B cell (primary cell): Measurements from ENCODE around the gene RBX1. TPM values are rescaled to one million over a fixed set of nuclear protein-coding genes. Genes with fewer than 3 reads are reported as not detected.

ENCODE experiments used
- ATAC-seq: fragments of 200-7000 bp; cut with Tn5 transposase; one replicate; pipeline ENCODE4 v1.10.0; 2021; ENCODE audit warnings: low read depth, mild to moderate bottlenecking, moderate number of reproducible peaks, moderate library complexity
- CTCF ChIA-PET: fragments of 350-600 bp; sonication (Branson Sonifier 250); formaldehyde crosslinking; loops from one replicate; lab custom pipeline; 2021; ENCODE audit warnings: antibody characterized with exemption, inconsistent platforms; lab: Charles Lee
- POLR2A ChIA-PET: fragments of 350-600 bp; sonication (Branson Sonifier 250); formaldehyde crosslinking; loops from one replicate; lab custom pipeline; 2021; ENCODE audit warnings: antibody characterized with exemption; lab: Charles Lee
- DNase-seq: peaks from one replicate; pipeline ENCODE4 v3.0.0; 2013
- H2AFZ ChIP-seq: 2 replicates; pipeline ENCODE4 v1.6.1; 2012; ENCODE audit warnings: mild to moderate bottlenecking, low read depth, low read length; ENCODE audit not compliant: insufficient read depth, poor library complexity, severe bottlenecking
- H3K27ac ChIP-seq, 2 donors: 1 replicate in 1 of 2; 2 replicates in 1 of 2; pipeline ENCODE4 v1.5.1; 2012 to 2013; ENCODE audit warnings: low read length in 2 of 2, mild to moderate bottlenecking in 2 of 2, moderate library complexity in 1 of 2
- H3K27me3 ChIP-seq, 4 experiments: fragments of 200-600 bp in 1 of 4; sonication (generic) in 1 of 4; replicated peaks in 1 of 4; 1 replicate in 2 of 4; 2 replicates in 2 of 4; pipeline versions ENCODE4 v1.6.1 to v1.7.0; 2013 to 2016; ENCODE audit warnings: low read length in 3 of 4, mild to moderate bottlenecking in 2 of 4, mixed read lengths in 1 of 4, moderate library complexity in 1 of 4; ENCODE audit not compliant: insufficient read depth in 4 of 4, control insufficient read depth in 3 of 4; ENCODE audit errors: control extremely low read depth in 1 of 4
- H3K36me3 ChIP-seq, 2 experiments: replicated peaks in 1 of 2; 1 replicate in 1 of 2; 2 replicates in 1 of 2; pipeline versions ENCODE4 v1.6.1 to v1.7.1; 2013; ENCODE audit warnings: low read length in 1 of 2; ENCODE audit not compliant: insufficient read depth in 2 of 2, control insufficient read depth in 1 of 2; ENCODE audit errors: control extremely low read depth in 1 of 2, extremely low read depth in 1 of 2
- H3K4me1 ChIP-seq, 2 donors: fragments of 200-600 bp in 1 of 2; sonication (generic) in 1 of 2; 1 replicate in 1 of 2; 2 replicates in 1 of 2; pipeline versions ENCODE4 v1.5.1 to v1.6.1; 2013 to 2017; ENCODE audit warnings: low read length in 2 of 2; ENCODE audit not compliant: control insufficient read depth in 2 of 2, insufficient read depth in 2 of 2
- H3K4me2 ChIP-seq: replicated peaks from 2 replicates; pipeline ENCODE3; 2012; ENCODE audit warnings: mild to moderate bottlenecking, low read depth, low read length; ENCODE audit not compliant: poor library complexity, severe bottlenecking
- H3K4me3 ChIP-seq, 5 experiments: fragments of 200-600 bp in 1 of 5; sonication (generic) in 1 of 5; 1 replicate in 3 of 5; 2 replicates in 2 of 5; pipeline versions ENCODE4 v1.5.1 to v1.7.0; 2011 to 2016; ENCODE audit warnings: low read length in 4 of 5, mild to moderate bottlenecking in 4 of 5, low read depth in 2 of 5, control low read depth in 1 of 5, moderate library complexity in 1 of 5; ENCODE audit not compliant: insufficient read depth in 1 of 5; ENCODE audit errors: control extremely low read depth in 1 of 5, extremely low read depth in 1 of 5
- H3K79me2 ChIP-seq: fragments of 200-600 bp; sonication (generic); one replicate; pipeline ENCODE4 v1.6.0; 2016; ENCODE audit warnings: low read length; ENCODE audit not compliant: control insufficient read depth, insufficient read depth
- H3K9ac ChIP-seq: fragments of 200-600 bp; sonication (generic); 2 replicates; pipeline ENCODE4 v1.6.1; 2017; ENCODE audit warnings: mild to moderate bottlenecking, low read length, moderate library complexity
- H3K9me3 ChIP-seq, 3 donors: one replicate each; pipeline versions ENCODE4 v1.6.1 to v1.7.1; 2013; ENCODE audit warnings: low read length in 2 of 3; ENCODE audit not compliant: control insufficient read depth in 2 of 3, insufficient read depth in 1 of 3; ENCODE audit errors: control extremely low read depth in 1 of 3
- H4K20me1 ChIP-seq: 2 replicates; pipeline ENCODE4 v1.6.0; 2012; ENCODE audit warnings: mild to moderate bottlenecking, low read length; ENCODE audit not compliant: insufficient read depth, control insufficient read depth, poor library complexity, severe bottlenecking
- H3K27ac Mint-ChIP-seq: one replicate; pipeline ENCODE4 v1.8.0; 2021; ENCODE audit warnings: mixed read lengths
- H3K27me3 Mint-ChIP-seq: one replicate; pipeline ENCODE4 v1.8.0; 2021; ENCODE audit warnings: mixed read lengths
- H3K4me1 Mint-ChIP-seq: one replicate; pipeline ENCODE4 v1.8.0; 2021; ENCODE audit warnings: mixed read lengths
- H3K4me3 Mint-ChIP-seq: one replicate; pipeline ENCODE4 v1.8.0; 2021; ENCODE audit warnings: mixed read lengths
- H3K9me3 Mint-ChIP-seq: one replicate; pipeline ENCODE4 v1.8.0; 2022; ENCODE audit warnings: mixed read lengths; ENCODE audit not compliant: insufficient read depth
- CTCF ChIP-seq: fragments of 200-600 bp; IDR thresholded peaks from one replicate; pipeline ENCODE4 v1.8.0; 2022; ENCODE audit warnings: antibody characterized with exemption, mild to moderate bottlenecking
- EZH2 ChIP-seq: IDR thresholded peaks from 2 replicates; pipeline ENCODE4 v1.6.1; 2012; ENCODE audit warnings: borderline replicate concordance, low read depth, mild to moderate bottlenecking, moderate library complexity, low read length; ENCODE audit not compliant: insufficient read depth, poor library complexity, severe bottlenecking
- WGBS: methylation state at CpG from one replicate; pipeline ENCODE4 v1.1.5; 2013; ENCODE audit warnings: missing lambda C conversion rate; ENCODE audit not compliant: insufficient coverage; 5-methylcytosine and 5-hydroxymethylcytosine counted together
- intact Hi-C: fragments of 100-400 bp; cut with micrococcal nuclease; formaldehyde crosslinking; loops from one replicate; pipeline ENCODE4 v1.10.0; 2022
- polyA plus RNA-seq: library from polyadenylated mRNA; depleted of rRNA; stranded (reverse); fragments of >200 nt; gene quantifications from 2 replicates; pipeline ENCODE4 v1.2.3, GENCODE V29; 2012
- total RNA-seq, 2 donors: library from RNA; stranded (reverse); fragments of 120-200 nt in 1 of 2; gene quantifications; 1 replicate in 1 of 2; 2 replicates in 1 of 2; pipeline versions ENCODE4 v1.2.3 to v1.2.4, GENCODE V29; 2013 to 2022

RBX1 gene
- total and polyA plus RNA-seq, 2 donors (not counting 1 experiment from before 2014, with no cell fraction given): 26.8 to 50.7 TPM

- Histone ChIP-seq H3K4me2 (no peak overlapping the region), H2AFZ (no peak overlapping the region), H3K27ac (peak overlapping the region in 1 of 2 donors; percentile 33), H3K79me2 (peaks cover 87% of the 10 kb centered on the region), H3K27me3 (no peaks in the 10 kb centered on the region), H3K36me3 (peaks cover 1 to 44% of the 10 kb centered on the region in 2 experiments), H4K20me1 (peaks cover 36% of the 10 kb centered on the region), H3K4me3 (no peak overlapping the region), H3K9me3 (no peaks in the 10 kb centered on the region), H3K4me1 (peaks cover 13 to 15% of the 10 kb centered on the region in 2 donors), H3K9ac (no peak overlapping the region)
- ATAC-seq (no peak), DNase-seq (no peak)
- no CpG with 5 or more reads among the region's 3 CpGs for WGBS
- no peak overlapping the region for H3K4me3 Mint-ChIP-seq
- CTCF ChIA-PET: no interaction called here
- intact Hi-C loops: no loop called here
- H3K27ac Mint-ChIP-seq: no peak overlapping the region
- H3K9me3 Mint-ChIP-seq: no peaks in the 10 kb centered on the region
- POLR2A ChIA-PET: no interaction called here
- H3K27me3 Mint-ChIP-seq: no peaks in the 10 kb centered on the region
- peaks cover 23% of the 10 kb centered on the region for H3K4me1 Mint-ChIP-seq
- TF ChIP-seq CTCF: no peak
- TF ChIP-seq EZH2: no peak
Measured at GRCh38 chr22:40955571-40955970, 4.4 kb downstream of the RBX1 start.

GRCh38 chr22:40957601-40958000, 6.4 kb downstream of the RBX1 start:
- Histone ChIP-seq H3K9me3 (no peaks in the 10 kb centered on the region), H3K27ac (no peak overlapping the region), H2AFZ (no peak overlapping the region), H3K4me1 (peaks cover 5 to 8% of the 10 kb centered on the region in 2 donors), H4K20me1 (peaks cover 36% of the 10 kb centered on the region), H3K36me3 (peaks cover 1 to 49% of the 10 kb centered on the region in 2 experiments), H3K9ac (no peak overlapping the region), H3K79me2 (peaks cover 94% of the 10 kb centered on the region), H3K4me3 (no peak overlapping the region), H3K27me3 (no peaks in the 10 kb centered on the region), H3K4me2 (no peak overlapping the region)
- peaks cover 14% of the 10 kb centered on the region for H3K4me1 Mint-ChIP-seq
- CTCF ChIA-PET: interaction anchor here (1.5 kb wide), 1 partner anchor 35 kb away, joined by 7 read pairs; no protein-coding TSS in a partner anchor
- H3K9me3 Mint-ChIP-seq: no peaks in the 10 kb centered on the region
- H3K4me3 Mint-ChIP-seq: no peak overlapping the region
- POLR2A ChIA-PET: no interaction called here
- no peak overlapping the region for H3K27ac Mint-ChIP-seq
- H3K27me3 Mint-ChIP-seq: no peaks in the 10 kb centered on the region
- TF ChIP-seq EZH2 (no peak), CTCF (no peak)
- DNase-seq (no peak), ATAC-seq (no peak)
- 100% methylated on average over 7 of the region's 7 CpGs for WGBS
- intact Hi-C loops: no loop called here
